ENCODE measurements around the gene SYNPO2. TPM values are rescaled to one million over a fixed set of nuclear protein-coding genes. Genes with fewer than 3 reads are reported as not detected.

SYNPO2 gene, protein sequence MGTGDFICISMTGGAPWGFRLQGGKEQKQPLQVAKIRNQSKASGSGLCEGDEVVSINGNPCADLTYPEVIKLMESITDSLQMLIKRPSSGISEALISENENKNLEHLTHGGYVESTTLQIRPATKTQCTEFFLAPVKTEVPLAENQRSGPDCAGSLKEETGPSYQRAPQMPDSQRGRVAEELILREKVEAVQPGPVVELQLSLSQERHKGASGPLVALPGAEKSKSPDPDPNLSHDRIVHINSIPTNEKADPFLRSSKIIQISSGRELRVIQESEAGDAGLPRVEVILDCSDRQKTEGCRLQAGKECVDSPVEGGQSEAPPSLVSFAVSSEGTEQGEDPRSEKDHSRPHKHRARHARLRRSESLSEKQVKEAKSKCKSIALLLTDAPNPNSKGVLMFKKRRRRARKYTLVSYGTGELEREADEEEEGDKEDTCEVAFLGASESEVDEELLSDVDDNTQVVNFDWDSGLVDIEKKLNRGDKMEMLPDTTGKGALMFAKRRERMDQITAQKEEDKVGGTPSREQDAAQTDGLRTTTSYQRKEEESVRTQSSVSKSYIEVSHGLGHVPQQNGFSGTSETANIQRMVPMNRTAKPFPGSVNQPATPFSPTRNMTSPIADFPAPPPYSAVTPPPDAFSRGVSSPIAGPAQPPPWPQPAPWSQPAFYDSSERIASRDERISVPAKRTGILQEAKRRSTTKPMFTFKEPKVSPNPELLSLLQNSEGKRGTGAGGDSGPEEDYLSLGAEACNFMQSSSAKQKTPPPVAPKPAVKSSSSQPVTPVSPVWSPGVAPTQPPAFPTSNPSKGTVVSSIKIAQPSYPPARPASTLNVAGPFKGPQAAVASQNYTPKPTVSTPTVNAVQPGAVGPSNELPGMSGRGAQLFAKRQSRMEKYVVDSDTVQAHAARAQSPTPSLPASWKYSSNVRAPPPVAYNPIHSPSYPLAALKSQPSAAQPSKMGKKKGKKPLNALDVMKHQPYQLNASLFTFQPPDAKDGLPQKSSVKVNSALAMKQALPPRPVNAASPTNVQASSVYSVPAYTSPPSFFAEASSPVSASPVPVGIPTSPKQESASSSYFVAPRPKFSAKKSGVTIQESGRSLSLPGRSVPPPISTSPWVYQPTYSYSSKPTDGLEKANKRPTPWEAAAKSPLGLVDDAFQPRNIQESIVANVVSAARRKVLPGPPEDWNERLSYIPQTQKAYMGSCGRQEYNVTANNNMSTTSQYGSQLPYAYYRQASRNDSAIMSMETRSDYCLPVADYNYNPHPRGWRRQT
- total RNA-seq, result under 1 TPM; 0.50 to 0.63 TPM

DNA sequence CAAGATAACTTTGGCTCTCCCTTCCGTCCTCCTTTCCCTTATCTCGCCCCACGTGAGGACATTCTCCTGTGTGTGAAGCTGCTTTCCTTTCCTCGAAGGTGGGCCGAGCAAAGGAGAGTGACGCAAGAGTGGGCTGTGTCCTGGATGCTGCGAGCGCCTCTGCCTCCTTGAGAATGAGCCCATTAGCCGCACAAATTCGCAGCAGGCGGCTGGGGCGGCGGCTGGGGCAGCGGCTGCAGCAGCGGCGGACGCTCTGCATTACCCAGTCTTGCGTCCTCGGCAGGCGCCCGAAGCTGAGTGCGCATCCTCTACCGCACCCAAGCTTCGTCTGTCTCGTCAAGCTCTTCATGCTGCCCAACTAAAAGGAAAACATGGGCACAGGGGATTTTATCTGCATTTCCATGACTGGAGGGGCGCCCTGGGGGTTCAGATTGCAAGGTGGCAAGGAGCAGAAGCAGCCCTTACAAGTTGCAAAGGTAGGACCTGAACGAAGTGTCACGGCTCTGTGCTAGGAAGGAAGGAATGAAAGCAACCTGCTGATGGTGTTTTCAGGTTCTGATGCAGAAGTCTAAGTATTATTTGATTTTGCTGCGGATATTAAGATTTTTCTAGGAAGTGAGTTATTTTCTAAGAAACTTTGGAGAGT is at the start of gene SYNPO2:
Gene SYNPO2 (plus strand): TSS at position 189 of the 646 bp plus-strand sequence. CDS start 183 bp downstream, at position 372.
- peaks cover 29% of the 10 kb centered on the region for H3K27me3 Mint-ChIP-seq
- H3K36me3 Mint-ChIP-seq (ENCODE audit: low read depth), result no peaks in the 10 kb centered on the region
- H3K9me3 Mint-ChIP-seq, result no peaks in the 10 kb centered on the region
- ChIA-PET POLR2A (no interaction called here), CTCF (interaction anchor here (1.0 to 4.6 kb wide), 3 partner anchors 117 to 146 kb away, joined by 3 to 34 read pairs (median 17); no protein-coding TSS in a partner anchor)
- peaks cover 21% of the 10 kb centered on the region for H3K4me1 Mint-ChIP-seq
- peak within 1 kb of the TSS; percentile 69 for H3K4me3 Mint-ChIP-seq
- no peak within 1 kb of the TSS for H3K27ac Mint-ChIP-seq
- peak; percentile 44 for DNase-seq

DNA sequence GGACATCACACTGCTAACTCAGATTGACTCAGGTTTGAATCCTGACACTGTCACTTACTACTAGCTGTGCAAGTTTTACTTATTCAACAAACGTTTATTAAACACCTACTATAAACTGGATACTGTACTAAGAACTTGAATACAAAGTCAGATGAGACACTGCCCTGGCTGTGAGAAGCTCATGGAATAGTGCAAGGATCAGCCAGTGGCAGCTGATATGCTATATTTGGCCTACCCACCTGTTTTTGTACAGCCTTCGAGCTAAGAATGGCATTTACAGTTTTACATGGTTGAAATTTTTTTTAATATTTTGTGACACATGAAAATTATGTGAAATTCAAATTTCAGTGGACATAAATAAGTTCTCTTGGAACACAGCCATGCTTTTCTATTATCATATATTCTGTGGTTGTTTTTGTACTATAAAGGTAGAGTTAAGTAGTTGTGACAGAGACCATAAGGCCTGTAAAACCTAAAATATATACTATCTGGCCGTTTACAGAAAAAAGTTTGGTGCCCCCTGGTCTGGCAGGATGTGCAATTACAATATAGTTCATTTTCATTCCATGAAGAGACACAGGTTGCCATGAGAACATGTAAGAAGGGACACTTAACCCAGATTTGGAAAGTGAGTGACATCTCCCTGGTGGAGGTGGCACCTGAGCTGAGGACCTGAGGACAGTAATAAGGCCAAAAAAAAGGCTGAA is 49.3 kb upstream of the SYNPO2 start:
- no peak overlapping the region for H3K27ac Mint-ChIP-seq
- ChIA-PET POLR2A (interaction anchor here (0.9 to 2.5 kb wide), 3 partner anchors 10 to 12 kb away, joined by 3 to 7 read pairs (median 5); no protein-coding TSS in a partner anchor), CTCF (interaction anchor here (1.2 kb wide), 1 partner anchor 45 kb away, joined by 3 read pairs; no protein-coding TSS in a partner anchor)
- no peak overlapping the region for H3K4me3 Mint-ChIP-seq
- peaks cover 18% of the 10 kb centered on the region for H3K4me1 Mint-ChIP-seq
- no peak for DNase-seq
- H3K9me3 Mint-ChIP-seq, result no peaks in the 10 kb centered on the region
- H3K27me3 Mint-ChIP-seq, result peaks cover 9% of the 10 kb centered on the region
- peaks cover 11% of the 10 kb centered on the region for H3K36me3 Mint-ChIP-seq (ENCODE audit: low read depth)

DNA sequence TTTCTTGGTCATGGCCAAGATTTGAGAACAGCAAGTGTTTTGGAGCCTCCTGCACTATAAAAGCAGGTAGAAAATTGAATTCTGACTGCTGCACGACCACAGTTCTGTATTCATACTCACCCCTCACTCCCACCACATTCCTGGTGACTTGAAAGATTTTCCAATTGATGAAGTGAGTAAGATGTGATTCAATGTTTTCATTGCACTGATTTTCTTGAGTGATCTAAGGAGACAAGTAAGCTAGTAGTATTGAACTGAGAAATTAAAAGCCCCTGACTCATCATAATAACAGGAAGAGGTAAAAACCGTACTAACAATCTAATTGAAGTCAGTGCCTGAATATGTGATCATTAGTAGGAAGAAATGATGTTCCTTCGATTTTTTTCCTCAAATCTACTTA is 46.6 kb upstream of the SYNPO2 start:
- DNase-seq, result no peak
- Mint-ChIP-seq H3K27me3 (peaks cover 9% of the 10 kb centered on the region), H3K9me3 (no peaks in the 10 kb centered on the region), H3K27ac (no peak overlapping the region), H3K4me1 (peaks cover 4% of the 10 kb centered on the region), H3K36me3 (ENCODE audit: low read depth) (no peaks in the 10 kb centered on the region), H3K4me3 (no peak overlapping the region)
- CTCF ChIA-PET, result interaction anchor here (0.9 to 2.5 kb wide), 2 partner anchors 13 to 22 kb away, joined by 3 to 6 read pairs; no protein-coding TSS in a partner anchor
- POLR2A ChIA-PET, result interaction anchor here (0.6 kb wide), 1 partner anchor 20 kb away, joined by 5 read pairs; no protein-coding TSS in a partner anchor

- DNase-seq, result no peak
- H3K4me1 Mint-ChIP-seq, result peaks cover 4% of the 10 kb centered on the region
- no peak overlapping the region for H3K27ac Mint-ChIP-seq
- no peak overlapping the region for H3K4me3 Mint-ChIP-seq
- ChIA-PET CTCF (interaction anchor here (2.5 kb wide), 1 partner anchor 21 kb away, joined by 6 read pairs; no protein-coding TSS in a partner anchor), POLR2A (no interaction called here)
- H3K36me3 Mint-ChIP-seq (ENCODE audit: low read depth), result no peaks in the 10 kb centered on the region
- H3K9me3 Mint-ChIP-seq, result no peaks in the 10 kb centered on the region
- H3K27me3 Mint-ChIP-seq, result peaks cover 12% of the 10 kb centered on the region
Measured at GRCh38 chr4:118843237-118843636, 45.4 kb upstream of the SYNPO2 start.

DNA sequence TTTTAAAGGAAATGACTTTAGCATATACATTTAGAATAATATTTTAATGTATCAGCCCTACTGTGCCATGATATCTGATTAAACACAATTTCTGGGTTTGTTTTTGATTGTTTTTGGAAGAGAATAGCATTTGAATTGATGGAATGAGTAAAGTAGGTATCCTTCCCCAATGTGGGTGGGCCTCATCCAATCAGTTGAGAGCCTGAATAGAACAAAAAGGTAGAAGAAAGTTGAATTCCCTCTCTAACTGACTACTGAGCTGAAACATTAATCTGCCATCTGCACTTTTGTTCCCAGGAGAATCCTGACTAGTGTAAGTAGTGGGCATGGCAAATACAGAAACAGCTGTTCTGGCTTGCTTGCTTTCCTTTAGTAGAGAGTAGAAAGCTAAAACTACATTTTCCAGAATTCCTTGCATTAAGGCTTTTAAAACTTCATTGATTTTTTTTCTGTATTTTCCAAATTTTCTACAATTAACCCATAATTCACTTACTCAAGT is 43.1 kb upstream of the SYNPO2 start:
- H3K4me1 Mint-ChIP-seq, result peaks cover 11% of the 10 kb centered on the region
- CTCF ChIA-PET, result no interaction called here
- no peak overlapping the region for H3K27ac Mint-ChIP-seq
- POLR2A ChIA-PET, result interaction anchor here (1.6 kb wide), 1 partner anchor 9 kb away, joined by 9 read pairs; the partner anchor contains the start of gene SEC24D
- no peak overlapping the region for H3K4me3 Mint-ChIP-seq
- no peaks in the 10 kb centered on the region for H3K9me3 Mint-ChIP-seq
- H3K36me3 Mint-ChIP-seq (ENCODE audit: low read depth), result peaks cover 4% of the 10 kb centered on the region
- no peak for DNase-seq
- H3K27me3 Mint-ChIP-seq, result peaks cover 2% of the 10 kb centered on the region

- Mint-ChIP-seq H3K27ac (no peak overlapping the region), H3K27me3 (peaks cover 2% of the 10 kb centered on the region), H3K9me3 (no peaks in the 10 kb centered on the region), H3K36me3 (ENCODE audit: low read depth) (peaks cover 5% of the 10 kb centered on the region), H3K4me1 (peaks cover 20% of the 10 kb centered on the region), H3K4me3 (no peak overlapping the region)
- POLR2A ChIA-PET, result interaction anchor here (0.9 to 1.6 kb wide), 2 partner anchors 10 to 16 kb away, joined by 3 to 9 read pairs; partner anchors contain the start of gene SEC24D
- CTCF ChIA-PET, result no interaction called here
- no peak for DNase-seq
Measured at GRCh38 chr4:118846979-118847378, 41.7 kb upstream of the SYNPO2 start.

- Mint-ChIP-seq H3K27me3 (peaks cover 2% of the 10 kb centered on the region), H3K4me3 (no peak overlapping the region), H3K4me1 (peaks cover 22% of the 10 kb centered on the region), H3K27ac (no peak overlapping the region), H3K9me3 (no peaks in the 10 kb centered on the region), H3K36me3 (ENCODE audit: low read depth) (peaks cover 11% of the 10 kb centered on the region)
- no peak for DNase-seq
- POLR2A ChIA-PET, result no interaction called here
- CTCF ChIA-PET, result no interaction called here
Measured at GRCh38 chr4:118848242-118848641, 40.4 kb upstream of the SYNPO2 start.

DNA sequence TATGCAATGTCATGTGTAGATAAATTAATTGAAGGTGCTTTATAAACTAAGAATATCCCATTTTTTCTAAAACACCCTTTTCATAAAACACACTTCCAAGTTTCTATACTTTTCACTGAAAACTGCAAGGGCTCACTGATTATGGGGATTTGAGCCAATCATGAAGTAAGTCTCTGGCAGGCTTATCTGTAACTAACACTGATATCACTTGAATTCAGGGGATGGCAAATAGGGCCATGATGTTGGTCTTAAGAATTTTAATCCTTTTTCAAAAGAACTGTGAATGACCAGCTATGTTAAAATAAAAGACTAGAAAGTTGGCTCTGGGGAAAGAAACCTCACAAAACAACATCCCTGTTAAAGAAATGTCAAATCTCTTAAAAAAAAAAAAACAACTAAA is 39.8 kb upstream of the SYNPO2 start:
- no peaks in the 10 kb centered on the region for H3K9me3 Mint-ChIP-seq
- H3K27ac Mint-ChIP-seq, result no peak overlapping the region
- H3K4me1 Mint-ChIP-seq, result peaks cover 22% of the 10 kb centered on the region
- H3K36me3 Mint-ChIP-seq (ENCODE audit: low read depth), result peaks cover 12% of the 10 kb centered on the region
- no peak overlapping the region for H3K4me3 Mint-ChIP-seq
- CTCF ChIA-PET, result no interaction called here
- H3K27me3 Mint-ChIP-seq, result peaks cover 2% of the 10 kb centered on the region
- POLR2A ChIA-PET, result interaction anchor here (1.6 to 2.1 kb wide), 2 partner anchors 9 to 16 kb away, joined by 6 to 7 read pairs; no protein-coding TSS in a partner anchor
- no peak for DNase-seq

- POLR2A ChIA-PET, result interaction anchor here (0.6 to 2.1 kb wide), 6 partner anchors 10 to 780 kb away, joined by 3 to 12 read pairs (median 6); partner anchors contain the start of genes METTL14 and SEC24D
Measured at GRCh38 chr4:118849867-118850487, 38.7 kb upstream of the SYNPO2 start.

DNA sequence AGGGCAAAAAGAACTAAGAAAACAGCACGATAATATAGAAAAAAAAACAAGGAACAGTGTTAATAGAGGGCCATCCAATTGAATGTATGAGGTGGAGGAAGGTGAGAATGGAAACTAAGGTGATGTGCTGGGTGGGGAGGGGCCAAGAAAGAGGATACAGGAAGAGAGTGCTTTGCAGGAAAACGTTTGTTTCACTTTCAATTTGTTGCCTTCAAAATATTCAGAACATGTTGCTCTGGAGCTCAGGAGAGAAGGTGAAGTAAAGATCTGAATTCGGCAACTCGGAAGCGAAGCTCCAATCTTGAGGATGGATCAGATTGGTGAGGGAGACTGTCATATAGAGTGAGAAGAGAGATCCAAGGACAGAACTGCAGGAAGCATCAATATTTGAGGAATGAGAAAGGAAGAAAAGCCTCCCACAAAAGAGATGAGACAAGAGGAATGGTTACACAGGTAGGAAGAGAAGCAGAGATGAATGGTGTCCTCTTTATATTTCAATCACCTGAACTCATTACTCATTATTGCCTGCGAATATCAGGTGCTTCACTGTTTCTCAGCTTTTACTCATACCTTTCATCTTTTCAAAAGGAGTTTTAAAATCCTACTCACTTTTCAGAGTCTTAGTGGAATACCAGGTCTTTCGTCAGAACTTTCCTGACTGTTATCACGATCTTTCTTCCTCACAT is 38.0 kb upstream of the SYNPO2 start:
- peaks cover 22% of the 10 kb centered on the region for H3K4me1 Mint-ChIP-seq
- H3K27ac Mint-ChIP-seq, result peak overlapping the region; percentile 90
- ChIA-PET POLR2A (interaction anchor here (0.6 to 2.1 kb wide), 6 partner anchors 10 to 780 kb away, joined by 3 to 12 read pairs (median 6); partner anchors contain the start of genes METTL14 and SEC24D), CTCF (interaction anchor here (1.1 to 1.3 kb wide), 2 partner anchors 14 to 79 kb away, joined by 3 to 7 read pairs; no protein-coding TSS in a partner anchor)
- H3K27me3 Mint-ChIP-seq, result peaks cover 2% of the 10 kb centered on the region
- peak overlapping the region; percentile 94 for H3K4me3 Mint-ChIP-seq
- H3K9me3 Mint-ChIP-seq, result no peaks in the 10 kb centered on the region
- peaks cover 12% of the 10 kb centered on the region for H3K36me3 Mint-ChIP-seq (ENCODE audit: low read depth)
- peak; percentile 55 for DNase-seq

More at GRCh38 chr4:118849867-118850487, 38.7 kb upstream of the SYNPO2 start:
- peaks cover 2% of the 10 kb centered on the region for H3K27me3 Mint-ChIP-seq
- peaks cover 12% of the 10 kb centered on the region for H3K36me3 Mint-ChIP-seq (ENCODE audit: low read depth)
- H3K4me3 Mint-ChIP-seq, result peak overlapping the region; percentile 94
- no peak for DNase-seq
- H3K27ac Mint-ChIP-seq, result peak overlapping the region; percentile 90
- H3K4me1 Mint-ChIP-seq, result peaks cover 22% of the 10 kb centered on the region
- no peaks in the 10 kb centered on the region for H3K9me3 Mint-ChIP-seq
- CTCF ChIA-PET, result interaction anchor here (0.9 to 1.3 kb wide), 3 partner anchors 10 to 78 kb away, joined by 3 to 7 read pairs (median 3); no protein-coding TSS in a partner anchor

Measured in activated CD4-positive, alpha-beta memory T cell treated with anti-CD3 and anti-CD28 coated beads, Interleukin-2, amount 10 ng/mL, durations not matched to agents 7 days and 5 days (primary cell).